CD4-positive, alpha-beta T cell (primary cell): ENCODE results near the gene TFAP2A. TPM values are rescaled to one million over a fixed set of nuclear protein-coding genes. Genes with fewer than 3 reads are reported as not detected.

Source experiments
- ATAC-seq: fragments of 200-7000 bp; cut with Tn5 transposase; one replicate; pipeline ENCODE4 v1.10.0; 2022; ENCODE audit warnings: mild to moderate bottlenecking; ENCODE audit not compliant: poor library complexity
- CTCF ChIA-PET: fragments of 350-600 bp; sonication (Branson Sonifier 250); formaldehyde crosslinking; loops from one replicate; lab custom pipeline; 2021; ENCODE audit warnings: antibody characterized with exemption, inconsistent platforms; lab: Charles Lee
- POLR2A ChIA-PET: fragments of 350-600 bp; sonication (Branson Sonifier 250); formaldehyde crosslinking; loops from one replicate; lab custom pipeline; 2021; ENCODE audit warnings: antibody characterized with exemption, inconsistent platforms; lab: Charles Lee
- DNase-seq, 14 experiments: peaks; one replicate each; pipeline ENCODE4 v3.0.0-alpha.2; 2013 to 2020; ENCODE audit warnings: mixed read lengths in 2 of 14
- H3K27ac ChIP-seq, 2 donors: one replicate each; pipeline versions ENCODE4 v1.5.1 to v1.7.0; 2013; ENCODE audit warnings: low read length in 2 of 2, low read depth in 1 of 2, mild to moderate bottlenecking in 1 of 2
- H3K27me3 ChIP-seq, 2 experiments: 1 replicate in 1 of 2; 2 replicates in 1 of 2; pipeline versions ENCODE4 v1.6.1 to v1.7.0; 2013; ENCODE audit warnings: low read length in 2 of 2, control low read depth in 1 of 2, mild to moderate bottlenecking in 1 of 2, moderate library complexity in 1 of 2; ENCODE audit not compliant: insufficient read depth in 2 of 2, control insufficient read depth in 1 of 2
- H3K36me3 ChIP-seq: one replicate; pipeline ENCODE4 v1.6.1; 2013; ENCODE audit warnings: low read length, control low read depth; ENCODE audit not compliant: insufficient read depth
- H3K4me1 ChIP-seq: one replicate; pipeline ENCODE4 v1.6.1; 2013; ENCODE audit warnings: low read length, control low read depth; ENCODE audit not compliant: insufficient read depth
- H3K4me3 ChIP-seq: one replicate; pipeline ENCODE4 v1.5.1; 2013; ENCODE audit warnings: mild to moderate bottlenecking, low read length, moderate library complexity
- H3K9me3 ChIP-seq, 2 experiments: 1 replicate in 1 of 2; 2 replicates in 1 of 2; pipeline versions ENCODE4 v1.6.1 to v1.7.0; 2013; ENCODE audit warnings: low read length in 2 of 2, mild to moderate bottlenecking in 2 of 2, control low read depth in 1 of 2, moderate library complexity in 1 of 2; ENCODE audit not compliant: control insufficient read depth in 1 of 2, insufficient read depth in 1 of 2
- H3K27ac Mint-ChIP-seq: one replicate; pipeline ENCODE4 v1.8.0; 2020; ENCODE audit warnings: mixed read lengths
- H3K27me3 Mint-ChIP-seq: one replicate; pipeline ENCODE4 v1.8.0; 2021; ENCODE audit warnings: mixed read lengths
- H3K36me3 Mint-ChIP-seq: one replicate; pipeline ENCODE4 v1.8.0; 2021; ENCODE audit warnings: low read depth, mixed read lengths
- H3K4me1 Mint-ChIP-seq: one replicate; pipeline ENCODE4 v1.8.0; 2021; ENCODE audit warnings: low read depth, mixed read lengths
- H3K4me3 Mint-ChIP-seq: one replicate; pipeline ENCODE4 v1.8.0; 2020; ENCODE audit warnings: mild to moderate bottlenecking, mixed read lengths
- H3K9me3 Mint-ChIP-seq: one replicate; pipeline ENCODE4 v1.8.0; 2020; ENCODE audit warnings: mixed read lengths
- CTCF ChIP-seq: fragments of 200-600 bp; IDR thresholded peaks from one replicate; pipeline ENCODE4 v1.8.0; 2022; ENCODE audit warnings: antibody characterized with exemption, mild to moderate bottlenecking
- intact Hi-C, 2 experiments: fragments of 100-400 bp; cut with DNase I in 1 of 2; cut with micrococcal nuclease in 1 of 2; formaldehyde crosslinking; loops; one replicate each; pipeline versions ENCODE4 v1.15.1 to v1.9.0; 2023 to 2025; cut with DNase I, micrococcal nuclease
- total RNA-seq, 174 experiments: library from RNA in 2 of 174; stranded (reverse) in 2 of 174; gene quantifications; one replicate each; pipeline ENCODE4 v1.2.3 and lab custom pipeline; 2021 to 2026

The TFAP2A gene
- total RNA-seq, 2 experiments from 2014 or later = 0.16 TPM; not detected in 1

- Histone ChIP-seq H3K4me3 (no peak overlapping the region), H3K27ac (no peak overlapping the region), H3K27me3 (peaks cover 67 to 77% of the 10 kb centered on the region in 2 experiments), H3K36me3 (no peaks in the 10 kb centered on the region), H3K9me3 (peaks cover 19 to 29% of the 10 kb centered on the region in 2 experiments), H3K4me1 (no peaks in the 10 kb centered on the region)
- H3K4me1 Mint-ChIP-seq = no peaks in the 10 kb centered on the region
- intact Hi-C loops = no loop called here
- no peak overlapping the region for H3K27ac Mint-ChIP-seq
- no peak overlapping the region for H3K4me3 Mint-ChIP-seq
- no peak for DNase-seq
- peaks cover 96% of the 10 kb centered on the region for H3K27me3 Mint-ChIP-seq
- ATAC-seq = no peak
- ChIA-PET POLR2A (no interaction called here), CTCF (no interaction called here)
- H3K36me3 Mint-ChIP-seq = no peaks in the 10 kb centered on the region
- peaks cover 13% of the 10 kb centered on the region for H3K9me3 Mint-ChIP-seq
- no peak for TF ChIP-seq CTCF
Measured at GRCh38 chr6:10397756-10398445, 17.0 kb downstream of the TFAP2A start.

- H3K9me3 Mint-ChIP-seq = peaks cover 13% of the 10 kb centered on the region
- ChIA-PET CTCF (no interaction called here), POLR2A (no interaction called here)
- ATAC-seq = no peak
- Histone ChIP-seq H3K27me3 (peaks cover 73 to 88% of the 10 kb centered on the region in 2 experiments), H3K9me3 (peaks cover 22 to 28% of the 10 kb centered on the region in 2 experiments), H3K4me1 (no peaks in the 10 kb centered on the region), H3K4me3 (no peak overlapping the region), H3K36me3 (no peaks in the 10 kb centered on the region), H3K27ac (no peak overlapping the region)
- no peak overlapping the region for H3K4me3 Mint-ChIP-seq
- DNase-seq = no peak
- H3K4me1 Mint-ChIP-seq = no peaks in the 10 kb centered on the region
- H3K27me3 Mint-ChIP-seq = peaks cover 98% of the 10 kb centered on the region
- H3K27ac Mint-ChIP-seq = no peak overlapping the region
- H3K36me3 Mint-ChIP-seq = no peaks in the 10 kb centered on the region
- TF ChIP-seq CTCF = no peak
- intact Hi-C loops = no loop called here
Measured at GRCh38 chr6:10396785-10397184, 18.1 kb downstream of the TFAP2A start.

GRCh38 chr6:10395704-10396546 lies 18.9 kb downstream of the TFAP2A start:
- H3K9me3 ChIP-seq = peaks cover 27 to 33% of the 10 kb centered on the region in 2 experiments
- H3K36me3 ChIP-seq = no peaks in the 10 kb centered on the region
- H3K4me1 Mint-ChIP-seq = no peaks in the 10 kb centered on the region
- H3K27me3 Mint-ChIP-seq = peaks cover 98% of the 10 kb centered on the region
- no peak overlapping the region for H3K27ac ChIP-seq
- no peaks in the 10 kb centered on the region for H3K4me1 ChIP-seq
- ATAC-seq = no peak
- ChIA-PET POLR2A (no interaction called here), CTCF (no interaction called here)
- no peak for TF ChIP-seq CTCF
- no peak overlapping the region for H3K4me3 ChIP-seq
- no peak for DNase-seq
- no peak overlapping the region for H3K4me3 Mint-ChIP-seq
- peaks cover 79 to 92% of the 10 kb centered on the region in 2 experiments for H3K27me3 ChIP-seq
- H3K9me3 Mint-ChIP-seq = peaks cover 13% of the 10 kb centered on the region
- no peaks in the 10 kb centered on the region for H3K36me3 Mint-ChIP-seq
- no peak overlapping the region for H3K27ac Mint-ChIP-seq
- intact Hi-C loops = no loop called here
